HepG2 (cell line): ENCODE measurements around the gene PLD2. TPM values are rescaled to one million over a fixed set of nuclear protein-coding genes. Genes with fewer than 3 reads are reported as not detected.

ENCODE experiments used
- CCDC6 ChIP-seq: sonication (generic); formaldehyde crosslinking; IDR thresholded peaks from 2 replicates; pipeline ENCODE4 v1.8.1; 2022; ENCODE audit warnings: mild to moderate bottlenecking, missing genetic modification reagents, moderate library complexity
- PAXIP1 ChIP-seq: sonication (generic); formaldehyde crosslinking; conservative IDR thresholded peaks from 2 replicates; pipeline ENCODE4 v1.4.0; 2020; ENCODE audit warnings: mild to moderate bottlenecking, missing genetic modification reagents, moderate library complexity
- SRY ChIP-seq: sonication (generic); formaldehyde crosslinking; IDR thresholded peaks from 2 replicates; pipeline ENCODE4 v1.8.0; 2022; ENCODE audit warnings: mild to moderate bottlenecking, missing genetic modification reagents
- ZNF543 ChIP-seq: sonication (generic); formaldehyde crosslinking; IDR thresholded peaks from 2 replicates; pipeline ENCODE4 v1.4.0; 2020; ENCODE audit warnings: mild to moderate bottlenecking, missing genetic modification reagents
- ZNF652 ChIP-seq: IDR thresholded peaks from 2 replicates; pipeline ENCODE4 v1.6.1; 2016; ENCODE audit warnings: low read depth, borderline replicate concordance
- polyA plus RNA-seq, 8 experiments: library from polyadenylated mRNA; depleted of rRNA in 3 of 8; stranded (reverse) in 7 of 8; unstranded in 1 of 8; fragments of >200 nt; fragmentation: Illumina TruSeq in 4 of 8; extraction: Trizol in 4 of 8; gene quantifications; 2 replicates each; pipeline versions ENCODE4 v1.2.1 to v1.2.3, GENCODE V29; 2011 to 2016; ENCODE audit warnings: low read depth in 4 of 8, missing spikeins in 1 of 8, mixed read lengths in 1 of 8; ENCODE audit not compliant: insufficient read depth in 1 of 8
- total RNA-seq, 5 experiments: library from RNA; depleted of rRNA; stranded (reverse); fragments of >200 nt; fragmentation: Illumina TruSeq; extraction: Trizol; gene quantifications; 2 replicates each; pipeline ENCODE4 v1.2.3, GENCODE V29; 2016; ENCODE audit warnings: low read depth in 1 of 5
- TF ChIP-seq, protein P1 (sequence below): sonication (generic); formaldehyde crosslinking; IDR thresholded peaks from 2 replicates; pipeline ENCODE4 v1.4.0; 2020; ENCODE audit warnings: missing genetic modification reagents, borderline replicate concordance
- TF ChIP-seq, protein P2 (sequence below): sonication (generic); formaldehyde crosslinking; IDR thresholded peaks from 2 replicates; pipeline ENCODE4 v1.8.1; 2023; ENCODE audit warnings: mild to moderate bottlenecking, inconsistent platforms, moderate library complexity, missing genetic modification reagents, borderline replicate concordance
- TF ChIP-seq, protein P3 (sequence below): sonication (generic); formaldehyde crosslinking; IDR thresholded peaks from 2 replicates; pipeline ENCODE4 v1.4.0; 2020; ENCODE audit warnings: mild to moderate bottlenecking, missing genetic modification reagents

The PLD2 gene
- total and polyA plus RNA-seq, 2 of the 13 experiments (the other 11 are each of a cell fraction or from before 2014, with no cell fraction given), result 13.4 to 29.7 TPM

DNA sequence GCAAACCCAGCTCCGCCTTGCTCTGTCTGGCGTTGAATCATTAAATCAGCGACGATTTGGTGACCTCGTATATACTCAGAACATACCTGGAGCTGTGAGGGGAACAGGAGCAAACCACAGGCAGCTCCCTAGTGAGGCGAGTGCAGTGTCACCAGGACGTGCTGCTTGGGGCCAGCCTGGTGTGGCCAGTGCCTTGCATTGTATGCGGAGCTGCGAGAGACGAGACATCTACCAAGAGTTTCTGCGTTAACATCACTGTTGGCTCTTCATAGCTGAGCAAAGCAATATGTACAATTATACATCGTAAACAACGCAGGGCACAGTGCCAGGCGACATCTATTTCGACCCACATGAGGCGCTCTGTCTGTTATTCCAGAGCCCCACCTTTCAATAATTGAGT is 54.1 kb downstream of the PLD2 start (continued):
- TF ChIP-seq PAXIP1, result no peak
- TF ChIP-seq, protein P1, sequence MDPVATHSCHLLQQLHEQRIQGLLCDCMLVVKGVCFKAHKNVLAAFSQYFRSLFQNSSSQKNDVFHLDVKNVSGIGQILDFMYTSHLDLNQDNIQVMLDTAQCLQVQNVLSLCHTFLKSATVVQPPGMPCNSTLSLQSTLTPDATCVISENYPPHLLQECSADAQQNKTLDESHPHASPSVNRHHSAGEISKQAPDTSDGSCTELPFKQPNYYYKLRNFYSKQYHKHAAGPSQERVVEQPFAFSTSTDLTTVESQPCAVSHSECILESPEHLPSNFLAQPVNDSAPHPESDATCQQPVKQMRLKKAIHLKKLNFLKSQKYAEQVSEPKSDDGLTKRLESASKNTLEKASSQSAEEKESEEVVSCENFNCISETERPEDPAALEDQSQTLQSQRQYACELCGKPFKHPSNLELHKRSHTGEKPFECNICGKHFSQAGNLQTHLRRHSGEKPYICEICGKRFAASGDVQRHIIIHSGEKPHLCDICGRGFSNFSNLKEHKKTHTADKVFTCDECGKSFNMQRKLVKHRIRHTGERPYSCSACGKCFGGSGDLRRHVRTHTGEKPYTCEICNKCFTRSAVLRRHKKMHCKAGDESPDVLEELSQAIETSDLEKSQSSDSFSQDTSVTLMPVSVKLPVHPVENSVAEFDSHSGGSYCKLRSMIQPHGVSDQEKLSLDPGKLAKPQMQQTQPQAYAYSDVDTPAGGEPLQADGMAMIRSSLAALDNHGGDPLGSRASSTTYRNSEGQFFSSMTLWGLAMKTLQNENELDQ (CRISPR knock-in tag), result no peak
- TF ChIP-seq, protein P2, sequence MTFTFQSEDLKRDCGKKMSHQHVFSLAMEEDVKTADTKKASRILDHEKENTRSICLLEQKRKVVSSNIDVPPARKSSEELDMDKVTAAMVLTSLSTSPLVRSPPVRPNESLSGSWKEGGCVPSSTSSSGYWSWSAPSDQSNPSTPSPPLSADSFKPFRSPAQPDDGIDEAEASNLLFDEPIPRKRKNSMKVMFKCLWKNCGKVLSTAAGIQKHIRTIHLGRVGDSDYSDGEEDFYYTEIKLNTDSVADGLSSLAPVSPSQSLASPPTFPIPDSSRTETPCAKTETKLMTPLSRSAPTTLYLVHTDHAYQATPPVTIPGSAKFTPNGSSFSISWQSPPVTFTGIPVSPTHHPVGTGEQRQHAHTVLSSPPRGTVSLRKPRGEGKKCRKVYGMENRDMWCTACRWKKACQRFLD (CRISPR knock-in tag), result no peak
- TF ChIP-seq ZNF652, result no peak
- no peak for TF ChIP-seq SRY (CRISPR knock-in tag)
- TF ChIP-seq, protein P3, sequence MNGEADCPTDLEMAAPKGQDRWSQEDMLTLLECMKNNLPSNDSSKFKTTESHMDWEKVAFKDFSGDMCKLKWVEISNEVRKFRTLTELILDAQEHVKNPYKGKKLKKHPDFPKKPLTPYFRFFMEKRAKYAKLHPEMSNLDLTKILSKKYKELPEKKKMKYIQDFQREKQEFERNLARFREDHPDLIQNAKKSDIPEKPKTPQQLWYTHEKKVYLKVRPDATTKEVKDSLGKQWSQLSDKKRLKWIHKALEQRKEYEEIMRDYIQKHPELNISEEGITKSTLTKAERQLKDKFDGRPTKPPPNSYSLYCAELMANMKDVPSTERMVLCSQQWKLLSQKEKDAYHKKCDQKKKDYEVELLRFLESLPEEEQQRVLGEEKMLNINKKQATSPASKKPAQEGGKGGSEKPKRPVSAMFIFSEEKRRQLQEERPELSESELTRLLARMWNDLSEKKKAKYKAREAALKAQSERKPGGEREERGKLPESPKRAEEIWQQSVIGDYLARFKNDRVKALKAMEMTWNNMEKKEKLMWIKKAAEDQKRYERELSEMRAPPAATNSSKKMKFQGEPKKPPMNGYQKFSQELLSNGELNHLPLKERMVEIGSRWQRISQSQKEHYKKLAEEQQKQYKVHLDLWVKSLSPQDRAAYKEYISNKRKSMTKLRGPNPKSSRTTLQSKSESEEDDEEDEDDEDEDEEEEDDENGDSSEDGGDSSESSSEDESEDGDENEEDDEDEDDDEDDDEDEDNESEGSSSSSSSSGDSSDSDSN (CRISPR knock-in tag), result no peak
- TF ChIP-seq ZNF543 (CRISPR knock-in tag), result no peak
- no peak for TF ChIP-seq CCDC6 (CRISPR knock-in tag)
